Stimulated activated CD8-positive, alpha-beta memory T cell treated with anti-CD3 and anti-CD28 coated beads, Interleukin-15, amount 100 ng/mL, for 24 hours (primary cell): ENCODE measurements around the gene MAP2K5.

Source experiments
- DNase-seq: peaks from one replicate; pipeline ENCODE4 v3.0.0-alpha.2; 2020; ENCODE audit warnings: low read depth

MAP2K5 gene

DNA sequence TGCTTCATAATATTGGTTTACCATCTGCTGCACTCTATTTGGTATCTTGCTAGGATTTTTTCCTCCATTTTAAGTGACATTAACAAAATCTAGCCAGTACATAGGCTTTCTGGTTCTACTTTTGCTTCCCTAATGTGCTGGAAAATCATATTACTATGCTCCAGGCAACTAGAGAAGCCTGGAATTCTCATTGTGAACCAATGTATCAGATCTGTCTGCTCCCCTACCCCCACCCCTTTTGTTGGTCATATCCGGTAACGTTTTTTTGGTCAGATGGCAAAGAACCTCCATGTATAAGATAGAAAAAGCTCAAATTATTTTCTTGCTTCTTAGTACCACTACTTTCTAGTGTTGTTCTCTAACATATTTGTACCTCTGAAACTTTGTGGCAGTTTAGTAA lies 17.1 kb downstream of the MAP2K5 start:
- no peak for DNase-seq

DNA sequence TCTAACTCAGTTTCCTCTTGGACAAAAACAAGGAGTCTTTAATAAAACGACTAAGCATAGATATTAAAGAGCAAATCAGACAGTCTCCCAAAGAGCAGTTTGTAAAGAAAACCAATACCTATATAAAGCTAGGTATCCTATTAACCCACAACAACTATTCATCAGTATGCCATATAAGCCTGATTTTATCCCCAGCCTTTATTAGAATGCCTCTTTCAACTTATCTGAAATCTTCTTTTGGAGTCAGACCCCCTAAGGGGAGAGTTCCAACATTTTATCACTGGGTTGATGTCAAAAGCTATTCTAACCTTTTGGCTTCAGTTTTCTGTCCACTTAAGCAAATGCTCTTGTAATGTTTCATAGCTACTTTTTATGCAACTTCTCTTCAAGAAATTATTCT lies 17.8 kb downstream of the MAP2K5 start:
- DNase-seq, result no peak

DNA sequence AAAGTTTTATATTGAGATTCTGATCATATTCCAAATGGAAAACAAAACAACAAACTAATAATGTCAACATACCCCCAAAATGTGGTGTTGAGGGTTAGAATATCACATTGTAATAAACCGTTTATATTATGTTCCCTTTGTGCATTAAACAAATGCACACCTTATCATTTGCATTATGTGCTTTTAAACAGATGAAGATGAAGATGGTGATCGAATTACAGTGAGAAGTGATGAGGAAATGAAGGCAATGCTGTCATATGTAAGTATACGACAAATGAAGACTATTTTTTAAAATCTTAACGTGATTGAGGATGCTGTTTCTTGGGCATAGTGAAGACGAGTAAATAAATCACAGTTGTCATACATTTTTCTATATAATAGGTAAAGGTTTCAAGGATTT lies 20.6 kb downstream of the MAP2K5 start:
- DNase-seq, result no peak

- DNase-seq, result no peak
These were observed 21.8 kb downstream of the MAP2K5 start for GRCh38 chr15:67564021-67564967.

- no peak for DNase-seq
These were observed 22.5 kb downstream of the MAP2K5 start for GRCh38 chr15:67564968-67565345.

- no peak for DNase-seq
These were observed 27.2 kb downstream of the MAP2K5 start for GRCh38 chr15:67569668-67570067.

GRCh38 chr15:67570875-67571647 lies 28.6 kb downstream of the MAP2K5 start:
- DNase-seq, result no peak

- DNase-seq, result no peak
These were observed 29.3 kb downstream of the MAP2K5 start for GRCh38 chr15:67571648-67572415.

DNA sequence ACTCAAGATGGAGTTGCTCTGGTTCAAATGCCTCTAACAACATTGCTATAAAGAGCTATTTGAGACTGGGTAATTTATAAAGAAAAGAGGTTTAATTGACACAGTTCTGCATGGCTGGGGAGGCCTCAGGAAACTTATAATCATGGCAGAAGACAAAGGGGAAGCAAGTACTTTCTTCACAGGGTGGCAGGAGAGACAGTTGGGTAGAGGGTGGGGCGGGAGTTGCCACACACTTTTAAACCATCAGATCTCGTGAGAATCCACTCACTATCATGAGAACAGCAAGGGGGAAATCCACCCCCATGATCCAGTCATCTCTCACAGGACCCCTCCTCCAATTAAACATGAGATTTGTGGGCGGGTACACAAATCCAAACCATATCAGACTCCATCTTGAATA lies 30.7 kb downstream of the MAP2K5 start:
- no peak for DNase-seq

GRCh38 chr15:67575039-67575502 lies 32.6 kb downstream of the MAP2K5 start:
- DNase-seq, result no peak

DNA sequence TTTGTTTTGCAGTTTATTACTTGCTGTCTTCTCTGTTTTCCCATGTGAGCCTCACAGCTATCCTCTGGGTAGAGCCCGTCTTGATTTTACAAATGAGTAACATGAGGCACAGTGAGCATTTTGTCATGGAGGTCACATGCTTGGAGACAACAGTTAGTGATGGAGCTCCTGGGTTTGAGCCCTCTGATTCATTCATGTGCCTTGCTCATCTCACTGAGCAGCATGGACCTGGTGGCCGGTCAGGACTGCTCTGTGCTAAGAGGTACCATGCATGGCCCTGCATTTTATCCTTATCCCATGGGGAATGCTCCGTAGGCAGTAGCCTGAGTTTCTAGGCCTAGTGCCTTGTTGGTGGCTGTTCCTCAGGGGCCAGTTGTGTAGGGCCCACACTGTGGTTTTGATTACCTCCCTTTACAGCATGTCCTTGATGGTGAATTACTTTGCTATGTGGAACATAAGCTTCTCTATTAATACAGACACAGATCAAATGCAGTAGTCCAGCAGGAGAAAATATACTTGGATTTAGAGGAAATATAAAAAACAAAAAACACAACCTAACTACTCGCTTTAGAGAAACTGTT lies 35.6 kb downstream of the MAP2K5 start:
- DNase-seq, result no peak

GRCh38 chr15:67579164-67579563 lies 36.7 kb downstream of the MAP2K5 start:
- DNase-seq, result no peak

- DNase-seq, result no peak
These were observed 37.5 kb downstream of the MAP2K5 start for GRCh38 chr15:67579967-67580366.

DNA sequence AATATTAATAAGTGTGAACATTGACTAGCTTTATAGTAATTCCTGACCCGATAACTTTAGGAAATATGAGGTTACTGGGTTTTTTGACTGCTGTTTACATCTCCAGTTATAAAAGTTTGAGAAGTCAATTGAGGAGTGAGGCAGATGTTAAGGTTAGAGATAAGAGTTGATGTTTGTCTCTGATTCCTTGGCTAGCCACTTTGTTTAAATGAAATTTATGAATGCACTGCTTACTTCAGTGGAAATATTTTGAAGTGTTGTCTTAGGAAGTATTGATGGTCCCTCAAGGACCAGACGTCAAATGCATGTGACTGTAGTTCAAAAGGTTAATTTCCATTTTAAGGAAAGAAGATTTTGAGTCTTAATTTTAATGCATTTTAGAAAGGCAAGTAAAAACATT lies 41.7 kb downstream of the MAP2K5 start:
- DNase-seq, result no peak

GRCh38 chr15:67585681-67586080 lies 43.2 kb downstream of the MAP2K5 start:
- DNase-seq, result no peak

- DNase-seq, result no peak
These were observed 44.8 kb downstream of the MAP2K5 start for GRCh38 chr15:67587331-67587730.

GRCh38 chr15:67587754-67588153 lies 45.3 kb downstream of the MAP2K5 start:
- no peak for DNase-seq

DNA sequence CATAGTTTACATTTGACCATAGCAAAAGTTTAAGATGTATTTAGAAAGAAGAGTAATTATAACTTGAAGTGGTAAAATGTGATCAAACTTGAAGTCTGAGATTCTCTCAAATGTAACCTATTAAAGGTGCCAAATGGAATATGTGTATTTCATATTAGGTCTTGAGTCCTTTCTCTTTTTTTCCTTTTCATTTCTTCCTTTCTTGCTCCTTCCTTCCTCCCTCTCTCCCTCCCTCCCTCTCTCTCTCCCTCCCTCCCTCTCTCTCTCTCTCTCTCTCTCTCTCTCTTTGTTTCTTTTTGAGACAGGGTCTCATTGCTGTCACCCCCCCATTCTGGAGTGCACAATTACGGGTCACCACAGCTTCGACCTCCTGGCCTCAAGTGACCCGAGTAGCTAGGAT lies 47.7 kb downstream of the MAP2K5 start:
- no peak for DNase-seq

- DNase-seq, result no peak
These were observed 49.7 kb downstream of the MAP2K5 start for GRCh38 chr15:67592245-67592644.

DNA sequence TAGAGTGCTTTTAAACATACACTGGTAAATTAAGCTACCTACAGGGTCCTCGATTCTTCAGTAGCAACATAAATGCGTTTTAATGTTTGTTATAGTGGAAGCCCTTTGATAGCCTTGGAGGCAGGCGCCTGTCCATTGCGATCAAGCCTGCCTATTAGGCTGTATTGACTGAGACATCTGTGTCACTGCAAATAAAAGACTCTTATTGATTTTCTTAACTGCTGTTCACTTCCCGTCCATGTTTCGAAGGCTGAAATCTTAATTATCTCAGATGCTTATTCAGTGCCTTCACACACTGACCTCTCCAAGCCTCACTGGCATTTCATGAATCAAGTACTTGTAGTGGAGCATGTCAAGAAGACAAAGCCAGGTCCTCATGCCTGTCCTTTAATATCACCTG lies 51.1 kb downstream of the MAP2K5 start:
- no peak for DNase-seq

- DNase-seq, result no peak
These were observed 52.3 kb downstream of the MAP2K5 start for GRCh38 chr15:67594770-67595169.

DNA sequence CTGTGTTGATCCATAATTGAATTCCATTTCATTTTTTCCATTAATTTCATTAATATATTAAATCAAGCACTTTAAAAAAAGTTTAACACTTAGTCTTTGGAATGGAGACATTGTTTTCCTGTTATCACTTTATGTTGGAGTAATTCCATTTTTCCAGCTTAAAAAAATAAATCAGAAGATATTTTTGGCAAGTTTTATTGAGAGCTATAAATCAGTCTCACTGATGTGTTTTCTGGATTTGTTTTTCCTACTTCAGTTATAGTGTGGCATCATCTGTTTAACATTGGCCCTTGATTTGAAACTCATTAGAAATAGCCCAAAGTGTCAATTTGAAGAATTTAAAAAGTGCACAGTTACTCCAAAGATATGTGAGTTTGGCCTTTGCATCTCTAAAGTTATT lies 53.1 kb downstream of the MAP2K5 start:
- no peak for DNase-seq
